Rectal smooth muscle tissue (tissue), 1 donor: Measurements from ENCODE around the gene MC3R.
"Not testable (repeated sequence)": the region's sequence is repeated elsewhere in the genome, so short reads cannot be mapped to it uniquely, and the experiment has no call there.

Source experiments
- H3K27ac ChIP-seq: one replicate; pipeline ENCODE4 v1.7.0; 2013; ENCODE audit warnings: low read depth, low read length, inconsistent platforms
- H3K27me3 ChIP-seq: one replicate; pipeline ENCODE4 v1.7.0; 2013; ENCODE audit warnings: low read length; ENCODE audit not compliant: control insufficient read depth, insufficient read depth
- H3K36me3 ChIP-seq: one replicate; pipeline ENCODE4 v1.7.0; 2013; ENCODE audit warnings: low read length; ENCODE audit not compliant: control insufficient read depth, insufficient read depth
- H3K4me1 ChIP-seq: one replicate; pipeline ENCODE4 v1.7.0; 2013; ENCODE audit warnings: low read length; ENCODE audit not compliant: control insufficient read depth, insufficient read depth
- H3K4me3 ChIP-seq: one replicate; pipeline ENCODE4 v1.7.0; 2013; ENCODE audit warnings: low read length
- H3K9ac ChIP-seq: one replicate; pipeline ENCODE4 v1.7.0; 2013; ENCODE audit warnings: low read length

MC3R gene

GRCh38 chr20:56247954-56248782, at the start of gene MC3R:
MC3R (plus strand) TSS chr20:56248732; CDS start chr20:56248844, 112 bp downstream.
- no peaks in the 10 kb centered on the region for H3K36me3 ChIP-seq
- no peaks in the 10 kb centered on the region for H3K4me1 ChIP-seq
- H3K9ac ChIP-seq = no peak within 1 kb of the TSS
- H3K27me3 ChIP-seq = peaks cover 6% of the 10 kb centered on the region
- no peak within 1 kb of the TSS for H3K4me3 ChIP-seq
- H3K27ac ChIP-seq = no peak within 1 kb of the TSS

GRCh38 chr20:56200456-56200855, 48.1 kb upstream of the MC3R start:
- H3K4me1 ChIP-seq = no peaks in the 10 kb centered on the region
- H3K4me3 ChIP-seq = no peak overlapping the region
- no peak overlapping the region for H3K9ac ChIP-seq
- no peak overlapping the region for H3K27ac ChIP-seq
- H3K27me3 ChIP-seq = no peaks in the 10 kb centered on the region
- H3K36me3 ChIP-seq = no peaks in the 10 kb centered on the region

DNA sequence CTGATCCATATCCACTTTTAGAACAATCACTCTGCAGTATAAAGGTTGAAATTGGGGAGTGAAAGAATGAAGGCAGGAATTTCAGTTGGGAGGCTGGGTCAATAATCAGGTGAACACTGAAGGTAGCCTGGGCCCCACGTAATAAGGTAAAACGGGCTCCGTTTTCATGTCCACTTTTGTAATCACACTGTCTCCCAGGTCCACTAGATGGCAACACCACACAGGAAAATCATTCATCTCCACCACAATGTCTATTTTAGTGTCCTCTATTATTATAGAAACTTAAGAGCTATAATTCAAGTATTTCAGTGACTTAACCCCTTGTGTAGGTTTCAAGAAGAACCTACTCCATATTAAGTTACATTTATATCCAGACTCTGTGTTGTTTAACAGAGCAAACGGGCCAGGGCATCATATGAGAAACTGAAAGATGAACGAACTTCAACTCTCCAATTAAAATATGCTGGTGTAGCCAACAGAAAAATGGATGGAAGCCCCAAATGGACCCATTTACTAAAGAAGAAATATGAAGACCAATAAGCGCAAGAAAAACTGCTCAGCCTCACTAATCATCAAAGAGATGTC, 45.9 kb upstream of the MC3R start:
- H3K36me3 ChIP-seq = no peaks in the 10 kb centered on the region

DNA sequence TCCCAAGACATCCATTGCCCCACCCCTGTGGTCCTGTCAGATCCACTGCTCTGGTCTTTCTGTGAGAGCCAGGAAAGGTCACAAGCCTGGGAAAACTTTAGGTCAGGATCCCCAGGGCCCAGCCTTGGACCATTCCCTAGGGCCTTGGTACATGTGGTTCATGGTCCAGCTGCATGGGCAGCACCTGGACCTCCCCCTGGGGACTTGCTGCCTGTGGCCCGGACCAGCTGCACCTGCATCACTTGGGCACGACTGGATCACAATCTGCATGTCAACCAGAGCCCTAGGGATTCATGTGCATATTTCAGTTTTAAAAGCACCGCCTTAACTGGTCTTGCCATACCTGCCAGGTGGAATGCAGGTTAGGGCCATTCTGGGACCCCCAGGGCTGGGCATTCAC, 44.3 kb upstream of the MC3R start:
- Histone ChIP-seq H3K4me1 (no peaks in the 10 kb centered on the region), H3K27ac (no peak overlapping the region), H3K9ac (no peak overlapping the region), H3K4me3 (no peak overlapping the region), H3K36me3 (no peaks in the 10 kb centered on the region), H3K27me3 (no peaks in the 10 kb centered on the region)

More for the DNA sequence above, 45.9 kb upstream of the MC3R start:
- no peaks in the 10 kb centered on the region for H3K4me1 ChIP-seq
- no peaks in the 10 kb centered on the region for H3K27me3 ChIP-seq
- no peak overlapping the region for H3K4me3 ChIP-seq
- H3K27ac ChIP-seq = no peak overlapping the region
- H3K9ac ChIP-seq = no peak overlapping the region

- Histone ChIP-seq H3K4me1 (no peaks in the 10 kb centered on the region), H3K27ac (no peak overlapping the region), H3K27me3 (no peaks in the 10 kb centered on the region), H3K4me3 (no peak overlapping the region), H3K36me3 (no peaks in the 10 kb centered on the region), H3K9ac (no peak overlapping the region)
Observed at GRCh38 chr20:56205346-56205745, 43.2 kb upstream of the MC3R start.

- no peaks in the 10 kb centered on the region for H3K36me3 ChIP-seq
- no peaks in the 10 kb centered on the region for H3K4me1 ChIP-seq
- H3K9ac ChIP-seq = no peak overlapping the region
- no peak overlapping the region for H3K27ac ChIP-seq
- H3K4me3 ChIP-seq = no peak overlapping the region
- H3K27me3 ChIP-seq = no peaks in the 10 kb centered on the region
Observed at GRCh38 chr20:56207656-56208055, 40.9 kb upstream of the MC3R start.

GRCh38 chr20:56208121-56208520, 40.4 kb upstream of the MC3R start:
- Histone ChIP-seq H3K4me1 (no peaks in the 10 kb centered on the region), H3K27me3 (no peaks in the 10 kb centered on the region), H3K4me3 (no peak overlapping the region), H3K9ac (no peak overlapping the region), H3K27ac (no peak overlapping the region), H3K36me3 (no peaks in the 10 kb centered on the region)

DNA sequence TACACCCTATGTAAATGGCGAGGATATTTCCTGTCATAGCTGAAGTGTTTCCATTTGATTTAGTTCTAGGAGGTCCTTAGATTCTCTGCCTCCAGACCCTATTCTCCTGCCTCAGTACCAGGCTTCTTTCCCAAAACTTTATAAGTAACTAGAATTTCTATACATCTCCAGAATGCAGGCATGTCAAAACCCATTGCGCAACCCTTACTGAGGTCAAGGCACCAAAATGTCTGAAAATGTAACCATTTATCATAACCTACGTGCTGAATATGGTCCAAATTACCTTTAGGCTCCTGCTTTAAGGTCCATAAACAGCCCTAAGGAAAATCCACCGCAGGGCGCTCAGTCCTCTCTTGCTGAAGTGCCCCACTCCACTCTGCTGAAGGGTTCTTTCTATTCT, 37.5 kb upstream of the MC3R start:
- Histone ChIP-seq H3K4me1 (no peaks in the 10 kb centered on the region), H3K36me3 (no peaks in the 10 kb centered on the region), H3K4me3 (no peak overlapping the region), H3K27me3 (no peaks in the 10 kb centered on the region), H3K9ac (no peak overlapping the region), H3K27ac (no peak overlapping the region)

- H3K27me3 ChIP-seq = no peaks in the 10 kb centered on the region
- H3K4me1 ChIP-seq = no peaks in the 10 kb centered on the region
- H3K27ac ChIP-seq = no peak overlapping the region
- no peaks in the 10 kb centered on the region for H3K36me3 ChIP-seq
- H3K4me3 ChIP-seq = no peak overlapping the region
- H3K9ac ChIP-seq = no peak overlapping the region
Observed at GRCh38 chr20:56212091-56212490, 36.4 kb upstream of the MC3R start.

DNA sequence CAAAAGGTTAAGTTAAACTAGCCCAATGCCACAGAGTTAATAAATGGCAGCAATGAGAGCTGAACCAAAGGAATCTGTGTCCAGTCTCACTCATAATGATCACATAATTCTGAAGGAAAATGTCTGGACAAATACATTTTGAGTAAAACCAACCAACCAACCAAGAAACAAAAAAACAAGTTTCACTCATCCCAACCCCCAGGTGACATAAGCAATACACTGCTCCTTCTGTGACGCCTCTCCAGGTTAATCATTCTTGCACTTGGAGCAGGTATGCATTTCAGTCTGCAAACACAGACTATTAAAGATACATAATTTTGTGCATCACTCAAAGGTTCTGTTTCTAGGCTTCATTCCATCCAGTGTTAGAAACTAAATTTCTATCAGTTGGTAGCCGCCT, 35.2 kb upstream of the MC3R start:
- H3K4me3 ChIP-seq = no peak overlapping the region
- H3K4me1 ChIP-seq = no peaks in the 10 kb centered on the region
- H3K36me3 ChIP-seq = no peaks in the 10 kb centered on the region
- no peak overlapping the region for H3K9ac ChIP-seq
- H3K27ac ChIP-seq = no peak overlapping the region
- no peaks in the 10 kb centered on the region for H3K27me3 ChIP-seq

DNA sequence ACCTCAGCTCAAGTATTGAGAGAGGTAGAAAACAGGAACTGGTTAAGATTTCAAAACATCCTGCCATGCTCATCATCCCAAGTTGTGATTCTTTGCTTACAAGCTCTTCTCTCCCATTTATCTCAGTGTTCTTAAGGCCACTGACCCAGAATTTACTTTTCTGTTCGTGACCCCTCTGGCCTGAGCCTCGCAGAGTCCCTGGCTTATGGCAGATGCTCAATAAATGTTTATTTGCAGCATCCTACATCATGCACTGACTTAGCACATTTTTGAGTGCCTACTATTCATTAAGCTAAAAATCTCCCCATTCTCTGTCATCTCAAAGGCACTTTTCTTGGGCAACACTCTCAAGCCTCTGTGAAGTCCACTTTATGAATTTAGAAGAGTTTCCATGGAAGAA, 33.4 kb upstream of the MC3R start:
- no peak overlapping the region for H3K27ac ChIP-seq
- H3K27me3 ChIP-seq = no peaks in the 10 kb centered on the region
- H3K4me3 ChIP-seq = no peak overlapping the region

DNA sequence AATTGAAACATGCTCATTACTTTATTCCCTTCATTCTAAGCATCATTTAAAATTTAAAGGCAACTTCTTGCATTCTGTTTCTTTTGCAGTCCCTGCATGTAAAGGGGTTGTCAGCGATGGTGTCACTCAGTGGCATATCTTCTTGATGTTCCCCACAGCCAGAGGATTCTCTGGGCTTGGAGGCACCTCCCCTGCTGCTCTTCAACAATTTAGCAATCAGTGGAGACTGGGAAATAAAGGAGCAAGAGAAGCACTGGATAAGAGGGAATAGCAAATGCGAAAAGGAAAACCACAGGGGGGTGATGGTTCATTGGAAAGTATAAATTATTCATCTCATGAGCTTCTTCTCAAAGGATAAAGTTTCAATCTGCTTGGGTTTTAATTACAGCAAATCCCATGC, 30.7 kb upstream of the MC3R start:
- no peaks in the 10 kb centered on the region for H3K4me1 ChIP-seq
- no peak overlapping the region for H3K4me3 ChIP-seq
- no peaks in the 10 kb centered on the region for H3K27me3 ChIP-seq
- H3K27ac ChIP-seq = no peak overlapping the region
- H3K9ac ChIP-seq = no peak overlapping the region
- H3K36me3 ChIP-seq = no peaks in the 10 kb centered on the region

More for the DNA sequence above, 33.4 kb upstream of the MC3R start:
- H3K9ac ChIP-seq = no peak overlapping the region
- no peaks in the 10 kb centered on the region for H3K36me3 ChIP-seq
- no peaks in the 10 kb centered on the region for H3K4me1 ChIP-seq

GRCh38 chr20:56221186-56221585, 27.3 kb upstream of the MC3R start:
- not testable (repeated sequence) for H3K4me1 ChIP-seq, H3K27ac ChIP-seq, H3K27me3 ChIP-seq, H3K36me3 ChIP-seq, H3K4me3 ChIP-seq, H3K9ac ChIP-seq
